ENCODE data around the gene OR8S1. TPM values are rescaled to one million over a fixed set of nuclear protein-coding genes. Genes with fewer than 3 reads are reported as not detected.

The OR8S1 gene
- total and polyA plus RNA-seq, 10 of the 15 experiments (the other 5 are each of a cell fraction or from before 2014, with no cell fraction given): not detected

DNA sequence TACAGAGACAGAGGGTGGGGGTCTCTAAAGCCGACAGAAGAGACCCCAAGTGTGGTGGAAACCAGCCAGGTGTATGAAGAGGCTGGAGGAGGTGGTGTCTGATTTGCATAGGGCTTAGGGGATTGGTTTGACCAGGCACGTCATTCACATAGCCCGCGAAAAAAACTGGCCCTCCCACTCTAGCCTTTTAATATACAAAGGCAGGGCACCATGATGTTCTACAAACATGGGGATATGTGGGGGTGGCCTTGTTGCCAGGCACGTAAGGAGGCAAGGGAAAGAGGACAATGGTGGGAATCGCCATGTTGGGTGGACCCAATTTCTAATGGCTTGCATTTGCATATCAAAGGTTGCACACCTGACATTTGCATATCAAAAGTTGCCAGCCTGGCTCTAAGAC is 31.2 kb downstream of the OR8S1 start:
- no TSS peak for BruUV-seq (replicated peaks)
- no peak for DNase-seq (ENCODE audit: low read depth, low spot score)
- intact Hi-C loops (cut with micrococcal nuclease; ENCODE audit: unreplicated experiment): no loop called here
- H3K9me3 ChIP-seq (replicated peaks; ENCODE audit: control insufficient read depth, insufficient read depth, low read length): no peaks in the 10 kb centered on the region
- no peak for FAIRE-seq
- no peak overlapping the region for H3K4me2 ChIP-seq (ENCODE audit: control insufficient read depth, insufficient read depth)
- in situ Hi-C loops (cut with MboI): no loop called here
- H2AFZ ChIP-seq (ENCODE audit: control insufficient read depth, low read depth, low read length): no peak overlapping the region
- ChIA-PET SMC1A (ENCODE audit: uncharacterized antibody, unreplicated experiment) (interaction anchor here (1.2 kb wide), 1 partner anchor 14 kb away, joined by 5 read pairs; no protein-coding TSS in a partner anchor), CTCF (interaction anchor here (1.3 kb wide), 1 partner anchor 62 kb away, joined by 6 read pairs; no protein-coding TSS in a partner anchor), POLR2A (no interaction called here), RAD21 (ENCODE audit: unreplicated experiment) (no interaction called here)
- H3K36me3 ChIP-seq (ENCODE audit: control insufficient read depth in 2 of 2, insufficient read depth in 2 of 2, low read length in 1 of 2): no peaks in the 10 kb centered on the region
- TF ChIP-seq NFXL1 (IDR thresholded peaks at IDR 0.05; ENCODE audit: borderline replicate concordance): no peak
- no peak for TF ChIP-seq BRCA1 (IDR thresholded peaks at IDR 0.05; ENCODE audit: low read depth, low read length)
- H3K27ac ChIP-seq (ENCODE audit: control insufficient read depth, insufficient read depth): no peak overlapping the region
- H4K20me1 ChIP-seq (ENCODE audit: control insufficient read depth, insufficient read depth): no peaks in the 10 kb centered on the region
- no peak for ATAC-seq
- H3K79me2 ChIP-seq (ENCODE audit: control insufficient read depth, insufficient read depth, low read length): no peaks in the 10 kb centered on the region
- no peak overlapping the region for H3K4me3 ChIP-seq
- 69% methylated on average over 6 of the region's 6 CpGs for WGBS (ENCODE audit: insufficient coverage, insufficient replicate concordance, low lambda C conversion rate, missing lambda C conversion rate)
- no peaks in the 10 kb centered on the region for H3K4me1 ChIP-seq (ENCODE audit: control insufficient read depth, insufficient read depth, low read length)
- H3K9ac ChIP-seq (ENCODE audit: control insufficient read depth, insufficient read depth, low read length): no peak overlapping the region
- no peaks in the 10 kb centered on the region for H3K27me3 ChIP-seq (replicated peaks in 1 of 2; ENCODE audit: control insufficient read depth in 2 of 2, insufficient read depth in 2 of 2, low read length in 1 of 2)

DNA sequence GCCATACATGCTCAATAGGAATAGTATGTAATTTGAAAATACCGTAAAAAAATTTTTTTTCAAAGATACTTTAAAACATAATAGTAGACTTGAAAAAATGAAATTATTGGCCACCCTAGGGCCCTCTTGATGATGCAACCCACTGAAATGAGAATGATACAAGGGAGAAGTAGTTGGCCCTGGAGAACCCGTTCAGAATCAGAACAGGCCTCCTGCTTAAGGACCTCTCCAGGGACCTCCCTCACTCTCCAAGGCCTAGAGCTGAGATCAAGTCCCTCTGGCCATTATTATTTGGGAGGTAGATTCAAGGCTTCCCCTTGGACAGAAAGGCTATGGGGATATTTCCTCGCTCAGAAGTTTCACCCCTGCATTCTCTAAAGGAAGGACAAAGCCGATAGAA is 32.5 kb downstream of the OR8S1 start:
- no peak overlapping the region for H3K9ac ChIP-seq (ENCODE audit: control insufficient read depth, insufficient read depth, low read length)
- H3K79me2 ChIP-seq (ENCODE audit: control insufficient read depth, insufficient read depth, low read length): no peaks in the 10 kb centered on the region
- TF ChIP-seq CREB1 (IDR thresholded peaks at IDR 0.05; ENCODE audit: low read depth): no peak
- no peak for TF ChIP-seq SPI1 (IDR thresholded peaks at IDR 0.05; ENCODE audit: borderline replicate concordance, insufficient read depth, low read depth, low read length)
- TF ChIP-seq, protein P1, sequence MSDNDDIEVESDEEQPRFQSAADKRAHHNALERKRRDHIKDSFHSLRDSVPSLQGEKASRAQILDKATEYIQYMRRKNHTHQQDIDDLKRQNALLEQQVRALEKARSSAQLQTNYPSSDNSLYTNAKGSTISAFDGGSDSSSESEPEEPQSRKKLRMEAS (IDR thresholded peaks at IDR 0.05; ENCODE audit: low read depth, low read length): no peak
- POLR2A ChIA-PET: no interaction called here
- WGBS (ENCODE audit: insufficient coverage, insufficient replicate concordance, low lambda C conversion rate, missing lambda C conversion rate): 62% methylated on average over 4 of the region's 4 CpGs
- FAIRE-seq (no peak), DNase-seq (ENCODE audit: low read depth, low spot score) (no peak), ATAC-seq (no peak)
- no peak overlapping the region for H3K27ac ChIP-seq (ENCODE audit: control insufficient read depth, insufficient read depth)
- no TSS peak for BruUV-seq (replicated peaks)
- no peaks in the 10 kb centered on the region for H3K9me3 ChIP-seq (replicated peaks; ENCODE audit: control insufficient read depth, insufficient read depth, low read length)
- in situ Hi-C loops (cut with MboI) (no loop called here), intact Hi-C loops (cut with micrococcal nuclease; ENCODE audit: unreplicated experiment) (no loop called here)
- no peak overlapping the region for H3K4me3 ChIP-seq
- CTCF ChIA-PET: no interaction called here
- no peaks in the 10 kb centered on the region for H3K27me3 ChIP-seq (replicated peaks in 1 of 2; ENCODE audit: control insufficient read depth in 2 of 2, insufficient read depth in 2 of 2, low read length in 1 of 2)
- H3K4me2 ChIP-seq (ENCODE audit: control insufficient read depth, insufficient read depth): no peak overlapping the region
- no peak overlapping the region for H2AFZ ChIP-seq (ENCODE audit: control insufficient read depth, low read depth, low read length)
- RAD21 ChIA-PET (ENCODE audit: unreplicated experiment): no interaction called here
- SMC1A ChIA-PET (ENCODE audit: uncharacterized antibody, unreplicated experiment): interaction anchor here (1.1 kb wide), 1 partner anchor 16 kb away, joined by 4 read pairs; no protein-coding TSS in a partner anchor
- no peaks in the 10 kb centered on the region for H3K4me1 ChIP-seq (ENCODE audit: control insufficient read depth, insufficient read depth, low read length)
- H3K36me3 ChIP-seq (ENCODE audit: control insufficient read depth in 2 of 2, insufficient read depth in 2 of 2, low read length in 1 of 2): no peaks in the 10 kb centered on the region
- no peaks in the 10 kb centered on the region for H4K20me1 ChIP-seq (ENCODE audit: control insufficient read depth, insufficient read depth)
